Caco-2 (cell line): ENCODE data around the gene PSMD9. TPM values are rescaled to one million over a fixed set of nuclear protein-coding genes. Genes with fewer than 3 reads are reported as not detected.
"Not testable (repeated sequence)": the region's sequence is repeated elsewhere in the genome, so short reads cannot be mapped to it uniquely, and the experiment has no call there.

ENCODE experiments used
- BruUV-seq: library from RNA; stranded (reverse); fragments of 400-500 nt; replicated peaks from 2 replicates; lab custom pipeline; 2021; lab: Mats Ljungman, UMichigan
- CTCF ChIA-PET: fragments of 300-600 bp; sonication (Branson Sonifier 250); formaldehyde crosslinking; loops from one replicate; lab custom pipeline; 2022; ENCODE audit warnings: antibody characterized with exemption; lab: Charles Lee
- POLR2A ChIA-PET: fragments of 300-600 bp; sonication (Branson Sonifier 250); formaldehyde crosslinking; loops from one replicate; lab custom pipeline; 2022; ENCODE audit warnings: antibody characterized with exemption; lab: Charles Lee
- DNase-seq, 2 experiments: peaks; one replicate each; pipeline versions ENCODE4 v3.0.0 to v3.0.0-alpha.2; 2020 to 2022
- H3K27me3 ChIP-seq: replicated peaks from 2 replicates; pipeline ENCODE4 v1.6.0; 2011; ENCODE audit warnings: low read length; ENCODE audit not compliant: control insufficient read depth, insufficient read depth
- H3K36me3 ChIP-seq: 2 replicates; pipeline ENCODE4 v1.5.1; 2011; ENCODE audit warnings: low read length; ENCODE audit not compliant: control insufficient read depth, insufficient read depth
- H3K4me1 ChIP-seq: fragments of 250-450 bp; sonication (Bioruptor Pico); 2 replicates; pipeline ENCODE4 v1.5.1; 2020; ENCODE audit warnings: mild to moderate bottlenecking
- H3K4me3 ChIP-seq: 2 replicates; pipeline ENCODE4 v1.5.1; 2011; ENCODE audit warnings: low read depth, mild to moderate bottlenecking, control low read depth, low read length
- H3K9me3 ChIP-seq: fragments of 250-450 bp; sonication (Bioruptor Pico); 2 replicates; pipeline ENCODE4 v1.5.1; 2020; ENCODE audit warnings: mild to moderate bottlenecking, moderate library complexity
- H3K27ac Mint-ChIP-seq: one replicate; pipeline ENCODE4 v1.8.0; 2022; ENCODE audit warnings: mixed read lengths; ENCODE audit not compliant: unreplicated experiment
- H3K27me3 Mint-ChIP-seq: one replicate; pipeline ENCODE4 v1.8.0; 2022; ENCODE audit warnings: mixed read lengths; ENCODE audit not compliant: insufficient read depth, unreplicated experiment
- H3K36me3 Mint-ChIP-seq: one replicate; pipeline ENCODE4 v1.8.0; 2022; ENCODE audit warnings: mild to moderate bottlenecking, mixed read lengths; ENCODE audit not compliant: insufficient read depth, unreplicated experiment
- H3K4me1 Mint-ChIP-seq: one replicate; pipeline ENCODE4 v1.8.0; 2022; ENCODE audit warnings: low read depth, mixed read lengths; ENCODE audit not compliant: unreplicated experiment
- H3K4me3 Mint-ChIP-seq: one replicate; pipeline ENCODE4 v1.8.0; 2022; ENCODE audit warnings: mild to moderate bottlenecking, moderate library complexity, mixed read lengths; ENCODE audit not compliant: unreplicated experiment
- H3K9me3 Mint-ChIP-seq: one replicate; pipeline ENCODE4 v1.8.0; 2022; ENCODE audit warnings: mixed read lengths; ENCODE audit not compliant: unreplicated experiment
- CTCF ChIP-seq, 2 experiments: fragments of 200-600 bp in 1 of 2; IDR thresholded peaks; 1 replicate in 1 of 2; 2 replicates in 1 of 2; pipeline versions ENCODE4 v1.5.1 to v1.8.0; 2011 to 2022; ENCODE audit warnings: antibody characterized with exemption in 1 of 2, control low read depth in 1 of 2, inconsistent platforms in 1 of 2, low read depth in 1 of 2, low read length in 1 of 2, mild to moderate bottlenecking in 1 of 2, moderate library complexity in 1 of 2; ENCODE audit not compliant: insufficient read depth in 1 of 2, severe bottlenecking in 1 of 2, unreplicated experiment in 1 of 2
- intact Hi-C: fragments of 100-400 bp; cut with micrococcal nuclease; formaldehyde crosslinking; loops from one replicate; pipeline ENCODE4 v1.10.0; 2022; ENCODE audit not compliant: unreplicated experiment
- total RNA-seq: library from RNA; stranded (reverse); gene quantifications from 2 replicates; pipeline ENCODE4 v1.2.3, GENCODE V29; 2022

PSMD9 gene
- total RNA-seq, 1 experiment from 2014 or later = 53.0 TPM

- Mint-ChIP-seq H3K4me3 (no peak overlapping the region), H3K4me1 (no peaks in the 10 kb centered on the region), H3K9me3 (no peaks in the 10 kb centered on the region), H3K36me3 (no peaks in the 10 kb centered on the region), H3K27ac (no peak overlapping the region), H3K27me3 (no peaks in the 10 kb centered on the region)
- Histone ChIP-seq H3K27me3 (no peaks in the 10 kb centered on the region), H3K4me3 (no peak overlapping the region), H3K36me3 (no peaks in the 10 kb centered on the region), H3K4me1 (no peaks in the 10 kb centered on the region), H3K9me3 (no peaks in the 10 kb centered on the region)
- POLR2A ChIA-PET = interaction anchor here (0.6 kb wide), 2 partner anchors 22 to 72 kb away, joined by 3 to 6 read pairs; partner anchors contain the start of gene PSMD9
- no peak for DNase-seq
- CTCF ChIA-PET = no interaction called here
- intact Hi-C loops = no loop called here
- no peak for TF ChIP-seq CTCF (IDR thresholded peaks at IDR 0.05; ENCODE audit: insufficient read depth in 1 of 2, low read depth in 1 of 2, low read length in 1 of 2, severe bottlenecking in 1 of 2, unreplicated experiment in 1 of 2)
- BruUV-seq = no TSS peak
Measured at GRCh38 chr12:121866331-121866730, 22.3 kb upstream of the PSMD9 start.

- H3K4me3 Mint-ChIP-seq, H3K9me3 Mint-ChIP-seq, H3K27me3 Mint-ChIP-seq, H3K36me3 Mint-ChIP-seq, H3K36me3 ChIP-seq, POLR2A ChIA-PET, H3K27ac Mint-ChIP-seq, H3K9me3 ChIP-seq, intact Hi-C loops, H3K4me1 ChIP-seq, H3K4me1 Mint-ChIP-seq, BruUV-seq, H3K27me3 ChIP-seq, DNase-seq, H3K4me3 ChIP-seq, CTCF ChIA-PET: not testable (repeated sequence)
Measured at GRCh38 chr12:121869229-121869628, 19.4 kb upstream of the PSMD9 start.

GRCh38 chr12:121871467-121871866, 17.1 kb upstream of the PSMD9 start:
- no peaks in the 10 kb centered on the region for H3K27me3 Mint-ChIP-seq
- H3K27ac Mint-ChIP-seq = no peak overlapping the region
- H3K36me3 ChIP-seq = no peaks in the 10 kb centered on the region
- no peak for DNase-seq
- no peaks in the 10 kb centered on the region for H3K4me1 ChIP-seq
- H3K4me1 Mint-ChIP-seq = no peaks in the 10 kb centered on the region
- H3K9me3 ChIP-seq = no peaks in the 10 kb centered on the region
- H3K27me3 ChIP-seq = no peaks in the 10 kb centered on the region
- ChIA-PET POLR2A (no interaction called here), CTCF (no interaction called here)
- H3K4me3 Mint-ChIP-seq = no peak overlapping the region
- H3K4me3 ChIP-seq = no peak overlapping the region
- TF ChIP-seq CTCF (IDR thresholded peaks at IDR 0.05; ENCODE audit: insufficient read depth in 1 of 2, low read depth in 1 of 2, low read length in 1 of 2, severe bottlenecking in 1 of 2, unreplicated experiment in 1 of 2) = no peak
- no TSS peak for BruUV-seq
- H3K36me3 Mint-ChIP-seq = no peaks in the 10 kb centered on the region
- intact Hi-C loops = no loop called here
- H3K9me3 Mint-ChIP-seq = no peaks in the 10 kb centered on the region
